Measurements from ENCODE around the gene CIAPIN1.

DNA sequence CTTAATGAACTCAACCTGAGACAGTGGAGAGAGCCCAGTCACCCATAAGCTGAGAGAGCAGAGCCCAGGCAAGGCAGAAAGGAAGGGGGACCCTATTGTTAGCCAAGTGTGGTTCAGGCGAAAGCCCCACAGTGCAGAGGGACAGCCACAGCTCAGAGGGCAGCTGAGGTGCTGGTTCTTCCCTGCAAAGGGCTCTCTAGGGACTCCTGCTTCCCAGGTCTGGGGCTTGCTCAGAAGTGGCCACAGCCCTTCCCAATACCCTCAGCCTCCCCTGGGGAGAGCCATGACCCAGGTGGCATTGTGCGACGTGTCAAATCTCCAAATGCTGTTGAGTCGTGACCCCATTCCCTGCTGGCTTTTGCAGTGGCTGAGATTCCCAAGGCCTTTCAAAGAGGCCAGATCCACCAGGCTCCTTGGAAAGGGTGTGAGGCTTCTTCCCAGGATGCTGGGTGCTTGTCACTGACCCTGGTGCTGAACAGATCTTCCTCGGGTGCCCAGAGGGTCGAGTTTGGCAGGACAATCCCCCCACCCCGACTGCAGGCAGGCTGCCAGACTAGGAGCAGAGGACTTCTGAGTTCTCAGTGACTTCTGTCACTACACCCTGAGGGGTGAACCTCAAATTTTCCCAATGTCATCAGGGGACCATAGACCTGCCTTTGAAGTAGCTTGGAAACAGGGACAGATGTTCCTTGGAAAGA is 45.1 kb downstream of the CIAPIN1 start:
- TF ChIP-seq, protein P1, sequence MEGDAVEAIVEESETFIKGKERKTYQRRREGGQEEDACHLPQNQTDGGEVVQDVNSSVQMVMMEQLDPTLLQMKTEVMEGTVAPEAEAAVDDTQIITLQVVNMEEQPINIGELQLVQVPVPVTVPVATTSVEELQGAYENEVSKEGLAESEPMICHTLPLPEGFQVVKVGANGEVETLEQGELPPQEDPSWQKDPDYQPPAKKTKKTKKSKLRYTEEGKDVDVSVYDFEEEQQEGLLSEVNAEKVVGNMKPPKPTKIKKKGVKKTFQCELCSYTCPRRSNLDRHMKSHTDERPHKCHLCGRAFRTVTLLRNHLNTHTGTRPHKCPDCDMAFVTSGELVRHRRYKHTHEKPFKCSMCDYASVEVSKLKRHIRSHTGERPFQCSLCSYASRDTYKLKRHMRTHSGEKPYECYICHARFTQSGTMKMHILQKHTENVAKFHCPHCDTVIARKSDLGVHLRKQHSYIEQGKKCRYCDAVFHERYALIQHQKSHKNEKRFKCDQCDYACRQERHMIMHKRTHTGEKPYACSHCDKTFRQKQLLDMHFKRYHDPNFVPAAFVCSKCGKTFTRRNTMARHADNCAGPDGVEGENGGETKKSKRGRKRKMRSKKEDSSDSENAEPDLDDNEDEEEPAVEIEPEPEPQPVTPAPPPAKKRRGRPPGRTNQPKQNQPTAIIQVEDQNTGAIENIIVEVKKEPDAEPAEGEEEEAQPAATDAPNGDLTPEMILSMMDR (IDR thresholded peaks at IDR 0.05), result no peak
- no peak for TF ChIP-seq POLR2A (IDR thresholded peaks at IDR 0.05)
- no peak for TF ChIP-seq POLR2AphosphoS5 (IDR thresholded peaks at IDR 0.05)
